Activated T-helper 1 cell treated with Interleukin-2 at 50 U/mL for 16 hours (primary cell): ENCODE results near the gene B3GNT9.
A peak's percentile ranks its signal among the peaks of the same experiment; 100 is the strongest.

Source experiments
- DNase-seq: peaks from one replicate; pipeline ENCODE4 v3.0.0-alpha.2; 2020; ENCODE audit warnings: low read depth

The B3GNT9 gene

DNA sequence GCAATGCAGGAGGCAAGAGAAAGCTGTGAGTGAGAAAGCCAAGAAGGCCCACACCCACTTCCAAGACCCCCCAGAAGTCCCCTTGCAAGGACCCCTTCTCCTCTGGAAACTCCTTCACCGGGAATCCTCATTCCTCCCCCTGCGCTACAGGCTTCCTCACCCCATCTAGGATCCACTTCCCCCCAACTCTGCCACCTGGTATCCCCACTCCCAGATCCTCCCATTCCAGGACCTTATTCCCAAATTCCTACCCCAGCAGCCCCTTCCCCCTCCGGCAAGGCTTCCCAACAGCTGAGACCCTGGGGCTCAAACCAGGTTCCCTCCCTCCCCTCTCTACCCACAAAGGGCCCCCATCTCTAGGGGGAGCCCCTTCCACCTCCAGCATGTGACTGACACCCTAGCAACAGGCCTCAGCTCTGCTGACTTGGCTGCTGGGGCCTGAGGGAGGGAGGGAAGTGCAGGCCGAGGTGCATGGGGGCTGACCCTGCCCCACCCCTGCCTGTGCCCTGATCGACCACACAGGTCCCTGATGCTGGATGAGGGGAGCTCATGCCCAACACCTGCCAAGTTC is 15.9 kb upstream of the B3GNT9 start:
- DNase-seq, result no peak

DNA sequence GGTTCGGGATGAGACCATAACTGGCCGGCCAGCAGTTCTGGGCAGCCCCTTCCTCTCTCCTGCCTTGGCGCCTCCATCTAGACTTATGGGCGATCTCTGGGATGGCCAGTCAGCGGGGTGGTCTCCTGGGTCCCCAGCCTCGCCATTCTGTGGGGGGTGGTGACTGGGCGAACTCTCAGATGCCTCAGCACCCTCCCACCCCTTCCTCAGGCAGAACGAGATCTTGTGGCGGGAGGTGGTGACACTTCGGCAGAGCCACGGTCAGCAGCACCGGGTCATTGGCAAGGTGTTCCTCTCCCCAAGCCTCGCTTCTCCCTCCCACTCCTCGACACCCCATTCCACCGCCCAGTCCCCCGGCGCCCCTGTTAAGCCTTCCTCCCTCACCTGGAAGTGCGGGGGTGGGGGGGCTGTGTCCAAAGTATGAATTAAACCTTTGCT is 15.3 kb upstream of the B3GNT9 start:
- no peak for DNase-seq

DNA sequence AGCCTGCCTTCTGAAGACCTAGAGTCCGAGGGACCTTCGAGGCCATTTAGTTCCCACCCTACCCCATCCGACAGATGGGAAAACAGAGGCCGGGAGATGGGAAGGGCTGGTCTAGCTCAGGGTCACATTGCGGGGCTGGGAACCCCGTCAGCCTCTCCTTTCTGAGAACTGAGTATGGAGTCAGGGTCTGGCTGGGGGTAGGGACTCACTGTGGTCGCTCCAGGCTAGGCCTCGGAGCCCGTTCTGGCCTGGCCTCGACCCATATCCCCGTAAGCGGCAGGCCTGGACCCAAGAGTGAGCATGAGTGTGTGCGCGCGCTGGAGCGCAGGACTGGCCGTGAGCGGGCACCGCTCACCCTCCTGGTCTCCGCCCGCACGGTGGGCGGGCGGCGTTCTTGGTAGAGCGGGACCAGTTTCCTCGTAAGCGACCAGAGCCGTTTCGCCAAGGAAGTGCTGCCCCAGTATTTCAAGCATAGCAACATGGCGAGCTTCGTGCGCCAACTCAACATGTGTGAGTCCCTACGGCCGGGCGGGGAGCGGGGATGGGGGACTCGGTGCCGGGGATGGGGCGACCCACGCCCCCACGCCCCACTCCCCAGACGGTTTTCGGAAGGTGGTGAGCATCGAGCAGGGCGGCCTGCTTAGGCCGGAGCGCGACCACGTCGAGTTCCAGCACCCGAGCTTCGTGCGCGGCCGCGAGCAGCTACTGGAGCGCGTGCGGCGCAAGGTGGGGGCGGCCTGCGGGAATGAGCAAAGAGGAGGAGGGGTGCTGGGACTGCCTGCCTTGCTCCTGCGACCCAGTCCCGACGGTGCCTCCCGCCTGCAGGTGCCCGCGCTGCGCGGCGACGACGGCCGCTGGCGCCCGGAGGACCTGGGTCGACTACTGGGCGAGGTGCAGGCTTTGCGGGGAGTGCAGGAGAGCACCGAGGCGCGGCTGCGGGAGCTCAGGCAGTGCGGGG is 14.6 kb upstream of the B3GNT9 start:
- DNase-seq, result no peak

- DNase-seq, result no peak
Measured at GRCh38 chr16:67164599-67165061, 13.8 kb upstream of the B3GNT9 start, which contains the start of gene HSF4. Gene HSF4, plus strand, starts transcription at chr16:67164745. Its CDS starts 67 bp downstream, at chr16:67164812.

GRCh38 chr16:67163999-67164558 is 13.3 kb upstream of the B3GNT9 start:
- no peak for DNase-seq

- DNase-seq, result peak; percentile 28
Measured at GRCh38 chr16:67163164-67163998, 12.6 kb upstream of the B3GNT9 start.

DNA sequence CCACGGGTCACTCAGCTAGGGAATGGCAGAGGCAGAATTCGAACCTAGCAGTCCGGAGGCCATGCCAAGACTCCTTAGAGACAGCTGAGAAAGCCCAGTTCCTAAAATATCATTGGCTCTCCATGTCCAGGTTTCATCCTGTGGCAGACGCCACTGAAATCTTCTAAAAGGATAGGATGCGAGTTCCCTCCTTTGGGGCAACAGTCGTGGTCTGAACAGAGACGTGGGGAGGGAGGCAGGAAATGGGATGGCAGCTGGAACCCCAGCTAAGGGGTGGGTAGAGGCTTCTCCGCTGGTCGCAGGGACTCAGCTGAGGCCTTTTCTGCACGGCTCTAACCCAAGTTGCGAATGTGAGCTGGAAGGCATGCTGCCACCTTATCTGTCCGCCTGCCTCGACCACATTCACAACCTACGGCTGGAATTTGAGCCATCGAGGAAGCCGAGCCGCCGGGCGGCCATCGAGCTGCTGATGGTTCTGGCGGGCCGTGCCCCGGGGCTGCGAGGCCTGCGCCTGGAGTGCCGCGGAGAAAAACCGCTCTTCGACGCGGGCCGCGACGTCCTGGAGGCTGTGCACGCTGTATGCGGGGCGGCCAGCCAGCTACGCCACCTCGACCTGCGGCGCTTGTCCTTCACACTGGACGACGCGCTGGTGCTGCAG is 11.8 kb upstream of the B3GNT9 start:
- DNase-seq, result no peak

- no peak for DNase-seq
Measured at GRCh38 chr16:67161595-67162058, 10.8 kb upstream of the B3GNT9 start.

DNA sequence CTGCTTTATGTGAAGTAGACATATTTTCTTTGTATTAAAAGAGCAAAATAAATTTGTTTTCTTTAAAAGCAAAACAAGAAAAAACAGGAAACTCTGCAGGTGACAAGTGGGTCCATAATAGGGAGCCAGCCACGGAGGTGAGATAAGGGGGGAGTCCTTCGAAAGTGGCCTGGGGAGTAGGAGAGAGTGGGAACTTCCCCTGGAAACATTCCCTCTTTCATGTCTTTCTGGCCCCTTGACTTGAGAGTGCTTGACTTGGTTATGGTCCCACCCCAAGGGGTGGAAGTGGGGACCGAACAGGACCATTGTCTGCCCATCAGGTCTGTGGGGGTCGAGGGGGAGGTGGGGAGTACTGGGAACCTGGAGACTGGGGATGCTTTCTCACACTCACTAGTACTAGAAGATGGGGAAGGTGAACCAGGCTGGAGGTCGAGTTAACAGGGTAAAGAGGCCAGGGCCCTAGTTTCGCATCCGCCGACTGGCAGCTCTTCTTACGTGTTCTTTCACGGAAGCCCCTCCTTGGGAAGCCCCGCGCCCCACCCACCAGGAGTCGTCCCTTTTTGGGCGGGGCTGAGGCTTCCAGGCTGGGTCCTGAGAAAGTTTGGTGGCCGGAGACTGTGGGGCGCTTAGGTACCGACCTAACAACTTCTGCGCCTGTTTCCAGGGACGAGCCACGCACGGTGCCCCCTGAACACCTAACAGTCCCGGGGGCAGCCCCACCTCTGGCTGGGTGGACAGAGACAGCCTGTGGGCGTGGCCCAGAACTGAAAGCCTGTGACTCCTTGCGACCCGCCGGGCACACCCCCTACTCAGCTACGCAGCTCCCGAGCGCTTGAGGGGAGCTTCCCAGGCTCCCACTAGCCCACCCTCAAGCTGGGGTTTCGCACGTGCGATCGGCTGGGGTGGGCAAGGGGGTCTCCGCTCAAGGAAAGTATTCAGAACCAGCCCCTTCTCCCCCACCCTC is 8.1 kb upstream of the B3GNT9 start:
- peak; percentile 73 for DNase-seq

GRCh38 chr16:67157892-67158635 is 7.3 kb upstream of the B3GNT9 start:
- DNase-seq, result no peak

GRCh38 chr16:67157106-67157748 is 6.4 kb upstream of the B3GNT9 start:
- DNase-seq, result no peak

DNA sequence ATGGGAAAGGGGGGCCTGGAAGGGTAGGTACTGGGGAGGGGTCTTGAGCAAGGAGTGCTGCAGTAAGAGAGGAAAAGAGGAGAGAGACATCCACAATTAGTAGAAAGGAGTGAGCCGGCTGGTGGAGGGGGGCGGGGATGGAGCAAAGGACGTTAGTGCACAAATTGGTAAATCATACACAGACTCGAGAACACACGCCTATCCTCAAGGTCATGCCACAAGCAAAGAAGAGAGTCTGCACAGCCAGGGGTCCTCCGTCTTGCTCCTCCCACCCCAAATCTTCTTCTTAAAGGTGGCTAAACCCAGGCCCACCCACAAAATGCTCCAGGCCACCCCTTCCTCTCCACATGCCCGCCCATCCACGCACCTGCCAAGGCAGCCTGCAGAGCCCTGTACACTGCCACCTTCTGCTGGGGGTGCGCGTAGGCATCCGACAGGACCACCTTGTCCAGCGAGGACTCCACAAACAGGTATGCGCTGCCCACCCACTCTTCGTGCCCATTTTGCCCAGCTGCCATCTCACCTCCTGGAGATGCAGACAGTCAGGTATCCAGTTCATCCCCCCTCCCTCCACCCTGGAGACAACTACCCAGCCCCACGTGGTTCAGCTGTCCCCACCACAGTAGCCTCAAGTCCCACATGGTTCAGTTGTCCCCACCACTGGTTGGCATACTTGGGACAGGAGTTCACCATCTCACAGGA is 5.5 kb upstream of the B3GNT9 start:
- DNase-seq, result no peak

- DNase-seq, result peak; percentile 75
Measured at GRCh38 chr16:67155295-67156142, 4.7 kb upstream of the B3GNT9 start.

- no peak for DNase-seq
Measured at GRCh38 chr16:67154578-67155294, 3.9 kb upstream of the B3GNT9 start.

- no peak for DNase-seq
Measured at GRCh38 chr16:67151431-67152097, 766 bp upstream of the B3GNT9 start.
